NK-92 treated with Interleukin-12 subunit alpha and Interleukin-12 subunit beta, amount 100 ng/mL, for 24 hours (cell line): ENCODE results near the gene MSI2.

Source experiments
- DNase-seq: peaks from one replicate; lab custom pipeline; 2025; lab: John Stamatoyannopoulos, UW

Gene MSI2

GRCh38 chr17:57417956-57418355 is 161.6 kb downstream of the MSI2 start:
- no peak for DNase-seq

DNA sequence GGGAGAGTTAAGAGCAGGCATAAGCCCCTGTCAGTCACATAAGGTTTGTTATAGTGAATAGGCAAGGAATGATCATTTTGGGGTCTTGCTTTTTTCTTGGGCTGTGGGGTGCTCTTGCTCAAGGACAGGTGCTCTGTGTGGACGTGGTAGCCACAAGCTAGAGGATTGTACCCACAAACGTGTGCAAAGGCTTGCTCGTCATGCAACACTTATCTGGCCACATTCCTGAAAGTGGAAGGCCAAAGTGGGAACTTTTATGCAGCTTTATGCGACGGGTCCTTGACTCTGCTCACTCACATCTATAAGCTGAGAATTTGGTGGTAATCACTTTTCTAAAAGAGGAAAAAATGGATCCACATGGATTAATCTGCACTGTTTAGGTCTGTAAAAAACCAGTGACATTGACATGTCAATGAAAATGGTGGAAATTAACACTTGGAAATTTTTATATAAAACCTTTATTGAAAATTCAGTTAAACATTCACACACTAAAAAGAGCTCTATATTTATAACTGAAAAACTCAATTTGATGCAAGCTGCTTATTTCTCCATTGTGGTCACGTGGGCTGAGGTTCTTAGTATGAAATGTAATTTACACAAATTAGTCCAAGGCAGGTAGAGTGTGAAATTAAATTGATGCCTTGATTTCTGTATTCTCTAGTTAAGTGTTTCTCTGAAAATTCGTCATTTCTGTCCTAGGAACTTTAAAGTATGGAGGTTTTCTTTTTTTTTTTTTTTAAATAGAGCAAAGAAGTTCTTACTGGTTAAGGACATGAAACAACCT is 162.3 kb downstream of the MSI2 start:
- no peak for DNase-seq

DNA sequence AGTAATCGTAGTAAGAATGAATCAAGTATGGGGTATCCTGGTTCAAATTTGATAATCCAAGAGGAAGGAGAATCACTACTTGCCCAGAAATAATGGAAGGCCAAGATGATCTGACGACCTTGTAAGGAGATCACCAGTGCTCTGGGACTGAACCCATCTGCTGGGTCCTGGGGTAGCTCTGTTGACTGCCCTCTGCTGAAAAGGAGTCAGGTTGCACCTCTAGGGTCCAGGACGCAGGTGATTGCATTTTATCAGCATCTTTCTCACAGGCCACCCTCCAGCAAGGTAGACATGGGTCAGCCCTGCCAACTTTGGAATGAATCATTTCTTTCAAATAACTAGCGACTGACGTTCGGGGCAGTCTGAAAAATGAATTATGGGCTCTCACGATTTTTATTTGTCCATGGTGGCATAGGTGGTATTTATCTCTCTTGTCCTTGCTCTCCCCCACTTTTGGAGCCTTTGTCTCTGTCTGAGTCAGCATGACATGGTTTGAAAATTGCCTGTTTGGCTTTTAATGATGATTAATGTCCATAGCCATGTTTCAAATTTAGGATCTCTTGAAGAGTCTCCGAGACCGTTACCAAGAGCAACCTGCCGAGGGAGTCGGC is 163.7 kb downstream of the MSI2 start:
- no peak for DNase-seq

DNA sequence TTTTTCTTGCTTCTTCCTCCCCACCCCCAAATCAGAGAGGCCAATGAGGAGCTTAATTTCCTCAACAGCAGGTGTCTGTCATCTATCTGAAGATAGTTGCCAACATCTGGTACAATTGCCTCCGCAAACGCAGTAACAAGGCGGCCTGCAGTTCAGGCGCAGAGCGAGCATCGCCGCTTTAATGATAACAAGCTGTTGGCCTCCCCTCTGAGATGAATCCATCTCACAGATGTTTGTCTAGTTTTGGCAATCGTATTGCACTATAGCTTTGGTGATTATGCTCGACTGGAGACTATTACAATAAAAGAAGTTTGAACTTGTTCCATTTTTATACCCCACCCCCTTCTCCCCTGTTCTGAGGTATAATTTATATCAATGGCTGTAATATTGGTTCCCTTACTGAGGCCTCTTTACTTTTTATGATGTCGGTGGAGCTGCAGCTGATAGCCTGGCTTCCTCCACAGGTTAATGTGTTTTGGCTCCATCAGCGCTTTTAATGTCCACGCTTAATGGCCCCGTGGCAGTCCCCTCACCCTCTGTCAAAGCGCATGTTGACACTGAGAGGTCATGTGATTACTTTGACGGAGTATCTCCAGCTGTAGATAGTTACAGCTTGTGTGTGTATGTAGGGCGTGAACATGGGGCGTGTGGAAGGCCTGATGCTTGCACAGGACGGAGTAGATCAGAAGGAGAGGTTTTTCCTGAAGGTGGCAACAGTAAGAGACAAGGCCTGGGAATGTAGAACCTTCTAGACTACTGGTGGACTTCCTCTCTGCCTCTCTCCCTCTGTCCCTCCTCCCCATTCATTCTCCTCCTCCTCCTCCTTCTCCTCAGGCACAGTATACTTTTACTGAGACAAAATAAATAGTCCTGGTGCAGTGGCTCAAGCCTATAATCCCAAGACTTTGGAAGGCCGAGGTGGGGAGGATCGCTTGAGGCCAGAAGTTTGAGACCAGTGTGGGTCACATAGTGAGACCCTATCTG is 164.7 kb downstream of the MSI2 start:
- no peak for DNase-seq

GRCh38 chr17:57422574-57423164 is 166.3 kb downstream of the MSI2 start:
- DNase-seq: peak; percentile 56

GRCh38 chr17:57423541-57423940 is 167.2 kb downstream of the MSI2 start:
- no peak for DNase-seq

DNA sequence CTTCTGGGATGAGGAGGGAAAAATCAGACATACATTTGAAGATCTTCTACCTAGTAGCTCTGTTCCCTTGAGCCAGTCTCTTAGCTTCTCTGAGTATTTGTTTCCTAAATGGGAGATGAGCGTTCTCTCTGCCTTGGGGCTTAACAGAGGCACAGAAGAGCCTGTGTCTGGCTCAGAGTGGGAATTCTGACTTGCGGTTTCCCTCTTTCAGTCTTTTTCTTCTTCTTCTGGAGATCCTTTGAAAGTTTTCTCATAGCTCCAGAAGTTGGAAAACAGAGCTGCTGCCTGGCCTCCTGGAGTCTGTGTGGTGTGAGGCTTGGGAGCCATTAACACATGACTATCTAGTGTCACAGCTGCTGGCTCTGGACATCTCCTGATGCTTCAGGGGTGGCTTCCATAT is 167.9 kb downstream of the MSI2 start:
- no peak for DNase-seq

DNA sequence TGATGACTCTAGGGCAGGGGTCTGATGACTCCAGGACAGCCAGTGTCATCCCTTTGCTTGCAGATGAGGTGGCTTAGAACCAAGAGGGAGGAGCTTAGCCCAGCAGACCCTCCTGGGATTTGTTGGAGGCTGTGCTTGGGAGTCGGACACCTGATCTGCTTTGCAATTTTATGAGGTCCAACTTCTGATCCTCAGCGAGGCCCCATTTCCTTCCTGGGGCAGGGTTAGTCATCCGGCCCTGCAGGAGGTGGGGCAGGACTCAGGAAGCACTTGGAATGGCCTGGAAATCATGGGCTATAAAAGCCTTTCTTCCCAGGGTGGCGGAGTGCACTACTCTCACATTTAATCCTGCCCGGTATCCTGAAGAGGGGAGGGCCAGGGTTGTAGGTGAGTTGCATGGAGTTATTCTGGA is 168.5 kb downstream of the MSI2 start:
- no peak for DNase-seq

DNA sequence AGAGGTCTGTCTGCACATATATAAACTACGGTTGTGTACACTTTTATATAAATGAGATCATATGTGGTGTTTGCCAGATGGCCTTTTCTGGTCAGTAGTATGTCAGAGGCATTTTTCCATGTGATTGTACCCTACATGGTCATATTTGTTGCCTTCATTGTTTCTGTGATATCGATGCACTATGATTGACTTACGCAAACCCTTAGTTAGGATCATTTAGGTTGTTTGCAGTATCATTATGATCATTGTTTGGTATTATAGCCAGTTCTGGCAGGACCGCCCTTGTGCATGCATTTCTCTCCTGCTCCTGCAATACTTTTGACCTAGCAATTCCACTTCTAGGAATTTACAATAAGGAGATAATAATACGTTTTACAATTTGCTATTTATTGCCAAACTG is 169.1 kb downstream of the MSI2 start:
- DNase-seq: no peak

- DNase-seq: no peak
These were observed 169.9 kb downstream of the MSI2 start for GRCh38 chr17:57425903-57426880.

DNA sequence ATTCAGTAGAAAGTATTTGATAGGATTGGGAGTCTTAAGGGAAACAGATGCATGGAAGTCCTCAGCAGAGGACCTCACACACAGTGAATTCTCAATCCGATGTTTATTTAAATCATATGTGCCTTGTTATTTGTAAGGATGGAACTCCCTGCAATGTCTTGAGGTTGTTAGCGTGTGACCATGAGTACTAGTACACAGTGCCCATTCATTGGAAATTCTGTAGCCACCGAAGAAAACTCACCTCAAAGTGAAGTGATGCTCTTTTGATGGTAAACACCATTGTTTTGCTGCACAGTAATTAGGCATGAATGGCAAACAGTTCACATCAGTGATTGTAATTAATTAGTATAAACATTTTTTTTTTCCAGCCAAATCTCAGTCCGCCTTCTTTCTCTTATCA is 173.6 kb downstream of the MSI2 start:
- DNase-seq: no peak

DNA sequence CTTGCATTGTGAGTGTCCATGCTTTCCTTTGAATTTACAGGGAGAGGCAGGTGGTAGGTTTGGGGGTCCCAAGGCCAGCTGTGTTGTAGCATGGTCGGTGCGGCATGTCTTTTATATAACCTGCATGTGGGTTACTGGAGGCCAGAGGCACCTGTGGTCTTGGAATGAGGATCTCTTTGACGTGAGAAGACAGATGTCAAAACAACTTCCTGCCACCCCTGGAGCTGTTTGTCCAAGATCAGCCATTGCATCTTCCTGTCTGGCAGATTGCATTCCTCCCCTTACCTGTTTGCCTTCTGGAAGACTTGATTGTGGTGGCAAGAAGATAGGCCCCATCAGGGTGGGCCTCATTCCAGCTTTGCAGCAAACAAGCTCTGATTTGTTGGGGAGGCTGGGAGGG is 175.1 kb downstream of the MSI2 start:
- DNase-seq: no peak

DNA sequence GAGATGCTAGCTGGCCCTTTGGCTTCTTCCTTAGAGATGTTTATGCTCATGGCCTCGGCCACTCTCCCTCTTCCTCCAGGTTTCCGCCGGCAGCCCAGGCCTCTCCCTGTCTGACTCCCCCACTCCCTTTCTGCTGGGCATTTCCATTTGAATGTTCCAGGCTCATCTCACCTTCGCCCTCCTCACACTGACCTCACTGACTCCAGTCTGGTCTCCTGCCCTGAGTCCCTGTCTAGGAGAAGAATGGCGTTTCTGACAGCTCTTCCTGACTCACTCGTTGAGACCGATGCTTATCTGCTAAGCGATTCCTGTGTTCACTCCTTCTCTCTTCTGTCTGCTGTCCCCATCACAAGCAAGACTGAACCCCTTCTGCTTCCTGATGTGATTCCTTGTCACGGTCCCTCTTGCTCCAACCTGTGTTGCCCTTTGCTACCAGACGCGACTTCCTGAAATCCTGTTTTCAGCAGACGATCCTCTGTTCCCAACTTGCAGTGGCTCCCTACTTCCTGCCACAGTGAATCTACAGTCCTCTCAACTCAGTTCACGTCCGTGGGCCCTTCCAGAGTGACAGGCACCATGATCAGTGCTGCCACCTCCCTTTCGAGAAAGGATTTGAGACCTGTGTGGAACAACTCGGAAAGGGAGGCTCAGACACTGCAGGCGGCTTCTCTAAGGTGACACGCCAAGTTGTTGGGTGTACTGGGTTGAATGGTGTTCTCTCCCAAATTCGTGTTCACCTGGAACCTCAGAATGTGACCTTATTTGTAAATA is 176.4 kb downstream of the MSI2 start:
- no peak for DNase-seq

DNA sequence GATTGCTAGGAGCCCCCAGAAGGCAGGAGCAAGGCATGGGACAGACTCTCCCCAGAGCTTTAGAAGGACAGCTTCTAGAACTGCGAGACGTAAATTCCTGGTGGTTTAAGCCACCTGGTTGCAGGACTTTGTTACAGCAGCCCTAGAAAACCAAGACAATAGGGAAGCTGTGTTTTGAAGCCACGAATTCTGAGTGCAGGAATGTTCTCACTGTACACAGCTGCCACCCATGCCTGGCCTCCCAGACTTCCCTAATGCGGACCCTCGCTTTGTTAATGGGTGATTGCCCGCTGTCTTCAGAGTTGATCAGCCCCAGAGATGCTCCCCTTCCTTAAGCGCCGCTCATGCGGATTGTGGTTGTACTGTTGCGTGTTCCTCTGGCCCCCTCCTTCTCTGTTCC is 177.1 kb downstream of the MSI2 start:
- no peak for DNase-seq

DNA sequence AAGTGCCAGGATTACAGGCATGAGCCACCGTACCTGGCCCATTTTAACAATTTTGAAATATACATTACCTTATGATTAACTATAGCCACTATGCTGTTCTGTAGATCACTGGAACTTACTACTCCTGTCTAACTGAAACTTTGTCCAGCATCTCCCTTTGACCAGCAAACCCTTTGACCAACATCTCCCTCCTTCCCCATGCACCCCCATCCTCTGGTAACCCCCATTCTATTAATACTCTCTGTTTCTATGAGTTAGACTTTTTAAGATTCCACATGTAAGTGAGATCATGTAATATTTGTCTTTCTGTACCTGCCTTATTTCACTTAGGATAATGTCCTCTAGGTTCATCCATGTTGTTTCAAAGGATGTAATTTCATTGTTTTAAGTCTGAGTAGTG is 178.0 kb downstream of the MSI2 start:
- DNase-seq: no peak

DNA sequence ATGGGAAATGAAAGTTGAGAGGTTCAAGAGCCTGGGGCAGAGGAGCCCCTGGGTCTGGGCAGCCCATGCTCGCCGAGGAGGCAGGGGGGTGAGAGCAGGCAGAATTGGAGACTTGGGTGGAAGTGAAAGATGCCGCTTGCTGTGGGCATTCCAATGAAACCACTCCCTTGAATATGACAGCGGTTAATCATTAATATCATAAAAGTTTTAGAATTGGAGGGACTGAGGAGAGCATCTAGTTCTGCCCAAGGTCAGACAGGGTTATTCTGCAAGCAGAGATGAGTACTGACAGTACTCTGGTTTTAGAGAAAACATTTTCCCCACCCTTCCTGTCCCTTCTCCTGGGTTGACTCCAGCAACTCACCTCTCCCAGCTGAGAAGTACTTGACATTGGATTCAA is 180.2 kb downstream of the MSI2 start:
- no peak for DNase-seq

- DNase-seq: no peak
These were observed 181.9 kb downstream of the MSI2 start for GRCh38 chr17:57438066-57438731.

DNA sequence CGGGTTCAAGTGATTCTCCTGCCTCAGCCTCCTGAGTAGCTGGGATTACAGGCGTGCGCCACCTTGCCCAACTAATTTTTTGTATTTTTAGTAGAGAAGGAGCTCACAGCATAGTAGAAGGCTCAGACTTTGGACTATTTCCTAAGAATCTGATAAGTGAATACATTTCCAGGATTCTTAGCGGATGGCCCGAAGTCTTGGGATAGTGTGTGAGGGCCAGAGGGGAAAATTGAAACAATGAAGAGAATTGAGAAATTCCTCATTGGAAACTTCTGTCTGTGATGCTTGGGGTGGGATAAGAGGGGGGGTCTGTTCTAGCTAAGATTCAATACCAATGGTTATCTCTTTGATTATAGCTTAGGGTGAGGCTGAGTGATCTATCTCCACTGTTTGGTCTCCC is 183.3 kb downstream of the MSI2 start:
- no peak for DNase-seq

DNA sequence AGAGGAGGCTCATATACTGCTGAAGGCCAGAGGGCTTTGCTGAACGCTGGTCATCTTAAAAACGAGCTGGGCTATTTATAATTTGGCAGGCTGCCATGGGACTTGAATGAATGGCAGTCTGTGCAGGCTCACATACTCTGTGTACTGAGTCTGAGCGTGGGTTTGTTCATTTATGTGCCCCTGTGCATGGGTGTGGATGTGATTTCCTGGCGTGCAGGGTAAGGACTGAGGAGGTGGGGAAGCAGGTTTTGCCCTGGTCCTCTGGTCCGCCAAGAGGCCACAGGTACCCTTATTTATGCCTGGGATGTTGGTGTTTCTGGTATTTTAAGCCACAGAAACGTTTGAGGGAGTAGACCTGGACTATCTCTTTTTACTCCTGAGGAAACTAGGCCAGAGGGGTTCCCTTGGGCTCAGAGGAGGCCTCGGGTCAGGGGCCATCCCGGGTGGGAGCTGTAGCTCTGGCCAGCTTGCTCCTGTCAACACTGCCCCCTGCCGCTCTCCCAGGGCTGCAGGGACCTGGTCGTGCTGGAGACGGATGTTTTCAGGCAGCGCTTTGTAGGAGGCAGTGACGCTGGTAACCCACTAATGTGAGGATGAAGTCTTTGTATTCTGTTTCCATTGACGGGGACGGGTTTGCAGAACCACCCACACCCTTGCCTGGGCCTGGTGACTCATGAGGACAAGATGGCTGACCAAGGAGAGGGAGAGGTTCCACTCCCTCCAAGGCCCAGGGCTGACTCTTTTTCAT is 184.4 kb downstream of the MSI2 start:
- no peak for DNase-seq
